ENCODE data around the gene CEBPA.

Gene CEBPA

GRCh38 chr19:33286899-33287298 lies 15.4 kb downstream of the CEBPA start:
- no peak for DNase-seq

DNA sequence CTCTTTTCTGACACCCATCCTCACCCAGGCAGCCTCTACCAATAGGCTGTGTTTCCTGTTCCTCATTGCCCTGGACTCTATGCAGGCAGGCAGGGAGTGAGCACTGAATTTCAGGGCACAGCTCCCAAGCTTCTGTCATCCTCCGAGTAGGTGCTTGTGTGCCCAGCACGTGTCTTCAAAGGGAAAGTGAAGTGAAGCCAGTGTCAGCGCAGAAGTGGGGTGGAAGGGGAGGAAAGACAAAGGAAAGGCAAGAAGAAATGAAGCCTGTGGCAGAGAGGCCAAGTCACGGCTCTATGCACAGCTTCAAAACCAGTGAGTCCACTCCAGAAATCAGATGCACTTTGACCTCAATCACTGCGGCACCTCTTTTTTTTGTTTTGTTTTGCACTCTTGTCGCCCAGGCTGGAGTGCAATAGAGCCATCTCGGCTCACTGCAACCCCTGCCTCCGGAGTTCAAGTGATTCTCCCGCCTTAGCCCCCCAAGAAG lies 16.9 kb downstream of the CEBPA start:
- DNase-seq: no peak

GRCh38 chr19:33284756-33285155 lies 17.6 kb downstream of the CEBPA start:
- DNase-seq: no peak

DNA sequence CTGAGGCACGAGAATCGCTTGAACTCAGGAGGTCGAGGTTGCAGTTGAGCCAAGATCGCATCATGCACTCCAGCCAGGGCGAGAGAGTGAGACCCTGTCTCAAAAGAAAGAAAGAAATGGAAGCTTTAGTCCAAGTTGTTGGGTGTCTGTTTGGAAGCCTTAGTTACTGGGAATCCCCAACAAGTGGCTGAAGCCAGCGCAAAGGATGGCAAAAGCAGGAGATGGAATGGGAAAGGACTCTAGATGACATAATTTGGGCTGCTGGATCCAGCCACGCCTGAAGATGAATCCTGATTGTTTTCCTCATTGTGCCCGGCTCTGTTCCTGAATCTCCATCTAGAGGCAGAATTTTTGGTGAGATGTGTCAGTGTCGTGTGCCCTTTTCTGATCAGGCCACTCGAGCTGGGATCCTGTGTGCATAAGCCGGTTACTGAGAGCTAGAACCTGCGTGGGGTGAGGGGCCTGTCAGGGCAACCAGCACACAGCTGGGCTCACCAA lies 18.1 kb downstream of the CEBPA start:
- DNase-seq: no peak

DNA sequence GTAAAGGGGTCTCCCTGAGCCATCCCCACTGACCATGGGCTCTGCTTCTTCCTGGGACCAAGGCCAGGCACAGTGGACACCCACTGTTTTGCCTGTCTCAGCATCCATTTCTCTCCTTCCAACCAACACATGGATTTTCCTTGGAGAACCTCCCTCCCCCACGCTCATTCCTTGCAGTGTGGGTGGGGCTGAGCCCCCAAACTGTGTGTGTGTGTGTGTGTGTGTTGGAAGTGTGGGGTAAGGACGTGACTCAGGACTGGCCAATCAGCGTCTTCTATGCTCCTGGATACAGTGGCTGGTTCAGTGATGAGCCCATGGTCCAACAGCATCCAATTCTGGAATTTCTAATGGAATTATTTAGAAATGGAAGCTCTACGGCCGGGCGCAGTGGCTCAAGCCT lies 18.7 kb downstream of the CEBPA start:
- DNase-seq: no peak

GRCh38 chr19:33282036-33282671 lies 20.2 kb downstream of the CEBPA start:
- DNase-seq: no peak

DNA sequence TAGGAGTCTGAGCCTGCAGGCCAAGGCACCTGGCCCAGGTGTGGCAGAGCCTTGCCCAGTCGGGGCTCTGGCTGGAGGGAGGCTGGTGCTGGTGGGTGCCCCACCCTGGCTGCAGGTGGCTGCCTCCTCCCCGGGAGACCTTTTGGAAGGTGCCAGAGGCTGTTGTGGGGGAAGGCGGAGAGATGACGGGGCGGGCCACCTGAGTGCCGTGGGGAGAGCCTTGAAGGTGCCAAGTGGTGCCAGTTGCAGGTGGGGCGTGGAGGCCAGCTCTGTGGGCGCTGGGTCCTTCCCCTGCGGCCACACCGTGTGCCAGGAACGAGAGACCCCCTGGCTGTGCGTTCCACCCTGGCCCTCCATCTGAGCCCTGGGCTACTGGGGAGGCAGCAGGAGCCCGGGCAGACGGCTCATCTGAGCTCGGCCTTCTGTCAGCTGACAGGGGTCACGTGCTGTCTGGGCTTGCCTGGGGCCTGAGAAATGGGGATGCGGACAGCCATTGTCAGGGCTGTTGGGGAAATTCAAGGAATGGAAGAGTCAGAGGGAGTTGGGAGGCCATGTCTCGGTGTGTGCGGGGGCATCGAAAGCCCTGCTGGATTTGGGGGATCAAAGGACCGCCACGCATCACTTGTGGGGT lies 20.9 kb downstream of the CEBPA start:
- DNase-seq: no peak

DNA sequence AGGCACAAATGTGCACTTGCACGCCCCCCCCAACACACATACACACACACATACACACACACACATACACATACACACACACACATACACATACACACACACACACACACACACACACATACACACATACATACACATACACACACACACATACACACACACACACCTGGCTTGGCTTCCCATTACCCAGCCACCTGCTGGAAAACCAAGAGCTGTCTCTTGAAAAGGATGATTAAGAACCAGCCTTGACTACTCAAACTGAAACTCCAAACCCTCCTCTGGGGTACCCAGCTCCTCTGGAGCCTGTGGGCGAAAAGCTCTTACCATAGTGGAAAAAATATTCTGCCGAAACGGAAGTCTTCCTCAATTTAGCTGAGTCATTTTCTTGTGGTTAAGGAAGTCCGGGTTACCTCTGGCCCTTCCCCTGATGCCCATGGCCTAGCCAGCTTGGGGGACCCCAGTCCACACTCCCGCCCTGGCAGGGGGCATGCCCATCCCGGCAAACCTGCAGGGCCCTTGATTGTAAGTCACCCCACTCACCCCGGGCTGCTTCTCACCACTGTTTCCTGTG lies 21.9 kb downstream of the CEBPA start:
- DNase-seq: no peak

DNA sequence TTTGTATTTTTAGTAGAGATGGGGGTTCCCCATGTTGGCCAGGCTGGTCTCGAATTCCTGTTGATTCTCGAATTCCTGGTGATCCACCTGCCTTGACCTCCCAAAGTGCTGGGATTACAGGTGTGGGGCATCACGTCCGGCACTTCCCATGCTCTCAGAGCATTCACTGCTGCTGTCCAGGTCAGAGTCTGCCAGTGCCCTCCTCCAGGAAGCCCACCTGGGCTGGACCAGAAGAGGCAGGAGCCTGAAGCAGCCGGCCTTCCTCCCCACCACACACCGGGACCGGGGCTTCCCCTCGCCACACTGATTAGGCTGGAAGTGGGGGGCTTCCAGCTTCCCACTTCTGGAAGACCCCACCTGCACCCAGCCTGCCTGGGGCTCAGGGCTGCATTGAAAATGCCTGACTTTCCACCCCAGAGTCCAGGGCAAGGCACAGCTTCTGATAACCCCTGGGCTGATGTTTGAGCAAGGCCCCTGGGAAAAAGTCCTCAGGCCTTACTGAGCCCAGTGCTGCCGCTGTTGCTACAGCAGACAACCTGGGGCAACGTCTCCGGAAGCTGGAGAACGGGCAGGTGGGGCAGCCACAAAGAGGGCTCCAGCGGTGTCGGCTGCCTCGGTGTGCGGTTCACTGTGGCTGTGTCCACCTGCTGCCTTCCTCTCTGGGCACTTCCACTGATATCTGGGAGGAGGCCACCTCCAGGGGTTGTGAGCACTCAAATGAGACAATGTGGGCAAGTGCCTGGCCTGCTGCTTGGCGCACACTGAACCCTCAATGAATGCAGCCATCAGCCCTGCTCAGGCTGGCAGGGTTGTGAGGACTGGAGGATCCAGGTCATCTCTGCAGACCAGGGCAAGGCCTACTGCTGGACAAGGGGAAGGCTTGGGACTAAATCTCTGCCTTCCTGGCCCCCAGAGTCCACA lies 22.6 kb downstream of the CEBPA start:
- DNase-seq: no peak

GRCh38 chr19:33278403-33279269 lies 23.7 kb downstream of the CEBPA start:
- no peak for DNase-seq

DNA sequence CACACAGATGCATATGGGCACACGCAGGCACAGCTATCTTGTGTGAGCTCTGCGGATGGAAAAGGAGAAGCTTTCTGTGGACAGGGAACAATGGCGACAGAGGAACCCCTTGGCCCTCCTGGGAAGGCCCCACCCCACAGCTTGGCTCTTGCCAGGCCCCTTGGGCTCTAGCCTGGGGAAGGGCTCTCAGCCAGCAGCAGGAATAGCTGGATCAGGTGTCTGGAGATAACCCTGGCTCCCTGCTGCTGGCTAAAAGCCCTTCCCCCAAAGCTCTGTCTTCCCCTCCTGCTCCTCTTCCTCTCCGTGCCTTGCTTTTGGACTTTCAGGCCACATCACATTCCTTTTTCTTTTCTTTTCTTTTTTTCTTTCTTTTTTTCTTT lies 24.3 kb downstream of the CEBPA start:
- DNase-seq: no peak

GRCh38 chr19:33277434-33277833 lies 24.9 kb downstream of the CEBPA start:
- no peak for DNase-seq

GRCh38 chr19:33275933-33276619 lies 26.3 kb downstream of the CEBPA start:
- DNase-seq: no peak

DNA sequence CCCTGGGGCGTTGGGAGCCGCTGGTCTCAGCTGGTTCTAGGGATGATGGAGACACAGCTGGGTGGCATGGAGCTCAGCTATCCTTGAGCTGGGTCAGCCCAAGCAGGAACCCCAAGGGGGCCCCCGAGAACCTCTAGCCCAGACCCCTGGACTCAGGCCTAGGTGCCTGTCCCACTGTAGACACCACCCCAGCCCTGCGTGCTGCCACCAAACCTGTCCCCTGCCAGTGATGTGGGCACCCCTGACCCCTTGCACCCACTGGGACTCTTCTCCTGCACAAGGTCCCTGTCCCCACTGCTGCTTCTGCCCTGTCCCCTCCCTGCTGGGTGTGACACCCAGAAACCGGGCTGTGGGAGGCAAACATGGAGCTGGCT lies 26.8 kb downstream of the CEBPA start:
- no peak for DNase-seq

DNA sequence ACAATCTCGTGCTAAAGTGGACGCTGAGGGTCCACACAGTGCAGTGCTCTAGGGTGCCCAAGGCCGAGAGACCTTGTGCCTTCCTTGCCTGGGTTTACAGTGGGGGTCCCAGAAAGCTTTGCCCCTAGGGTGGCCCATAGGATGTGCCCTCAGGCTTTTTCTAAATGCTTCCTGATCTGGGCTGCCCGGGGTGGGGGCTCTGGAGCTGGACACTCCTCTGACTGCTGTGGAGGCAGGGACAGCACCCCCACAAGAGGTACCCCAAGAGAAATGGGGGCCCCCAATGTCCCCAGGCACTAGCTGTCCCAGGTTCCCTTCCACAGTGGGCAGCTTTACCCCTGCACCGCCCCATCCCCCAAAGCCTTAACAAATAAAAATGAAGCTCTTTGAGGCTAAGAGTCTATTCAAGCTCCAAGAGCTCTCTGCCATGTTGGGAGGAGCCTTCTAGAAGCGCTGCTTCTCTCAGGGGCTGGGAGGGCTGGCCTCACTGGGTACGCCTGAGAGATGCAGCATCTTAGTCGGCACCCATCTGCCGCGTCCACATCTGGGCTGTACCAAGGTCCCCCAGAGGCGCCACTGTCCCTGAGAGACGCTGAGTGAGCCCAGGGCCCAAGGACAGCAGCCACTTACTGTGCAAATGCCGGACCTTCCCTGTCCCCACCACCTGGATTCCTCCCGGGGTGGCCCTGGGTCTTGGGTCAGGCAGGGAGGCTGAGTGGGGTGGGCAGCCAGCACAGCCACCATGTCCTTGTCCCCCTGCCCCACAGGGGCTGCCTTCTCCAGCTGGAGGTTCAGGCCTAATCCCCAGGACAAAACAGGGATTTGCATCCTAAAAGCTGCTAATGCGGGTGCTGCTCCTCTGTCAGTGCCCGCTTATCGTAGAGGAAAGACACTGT lies 27.4 kb downstream of the CEBPA start:
- DNase-seq: no peak

DNA sequence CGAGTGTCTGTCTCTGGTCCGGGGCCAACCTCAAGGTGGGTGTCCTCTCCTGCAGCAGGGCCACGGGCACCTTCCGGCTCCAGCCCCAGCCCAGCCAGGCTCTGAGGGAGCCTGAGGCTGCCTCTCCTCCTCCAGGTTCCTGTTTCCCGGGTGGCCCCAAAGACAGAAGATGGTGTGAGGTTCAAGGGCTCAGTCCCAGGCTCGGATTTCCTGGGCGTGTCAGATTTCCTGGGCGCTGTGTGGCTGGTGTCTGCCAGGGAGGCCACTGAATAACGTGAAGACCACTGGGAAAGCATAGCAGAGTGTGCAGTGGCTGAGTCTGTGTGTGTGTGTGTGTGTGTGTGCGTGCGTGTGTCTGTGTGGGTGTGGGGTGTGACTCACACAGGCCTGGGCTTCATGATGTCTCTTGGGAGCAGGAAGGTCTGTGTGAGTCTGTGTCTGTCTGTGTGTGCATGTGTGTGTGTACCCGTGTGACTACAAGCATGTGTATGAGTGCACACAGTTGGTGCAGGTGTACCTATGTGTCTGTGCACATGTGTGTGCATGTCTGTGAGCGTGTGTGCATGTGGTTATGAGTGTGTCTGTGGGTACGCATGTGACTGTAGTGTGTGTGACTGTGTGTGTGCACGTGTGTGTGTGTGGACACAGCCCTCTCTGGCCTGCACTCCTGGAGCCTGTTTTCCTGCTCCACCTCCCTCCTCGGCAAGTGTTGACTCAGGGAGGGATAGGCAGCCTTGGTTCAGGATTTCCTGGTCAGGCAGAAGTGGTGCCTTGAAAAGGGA lies 28.3 kb downstream of the CEBPA start:
- no peak for DNase-seq

DNA sequence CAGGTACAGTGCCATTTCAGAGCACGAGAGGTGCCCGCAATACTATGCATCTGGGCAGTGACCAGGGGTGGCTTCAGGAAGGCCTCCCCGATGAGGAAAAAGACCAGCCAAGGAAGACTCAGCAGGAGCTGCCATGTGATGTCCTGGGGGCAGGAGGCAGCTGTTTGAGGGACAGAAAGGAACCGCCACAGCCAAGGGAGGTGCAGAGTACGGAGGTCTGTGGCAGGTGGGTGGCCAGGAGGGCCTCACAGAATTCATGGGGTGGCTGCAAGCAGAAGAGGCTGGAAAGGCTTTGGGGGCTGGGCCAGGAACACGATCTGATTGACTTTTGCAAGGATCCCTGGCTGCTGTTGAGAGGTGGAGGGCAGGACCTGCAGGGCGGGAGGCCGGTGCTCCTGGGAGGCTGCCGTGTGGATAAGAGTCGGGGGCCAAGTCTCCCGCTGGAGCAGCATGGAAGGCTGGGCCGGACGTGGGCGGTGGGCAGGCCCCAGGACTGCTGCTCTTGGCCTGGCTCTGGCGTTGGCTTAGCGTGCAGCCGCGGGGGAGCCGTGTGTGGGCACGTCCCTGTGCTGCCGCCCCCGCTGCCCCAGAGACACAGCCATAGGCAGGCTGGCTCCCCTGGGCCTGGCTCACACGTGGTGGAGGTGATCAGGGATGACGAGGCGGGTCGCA lies 29.1 kb downstream of the CEBPA start:
- DNase-seq: no peak

DNA sequence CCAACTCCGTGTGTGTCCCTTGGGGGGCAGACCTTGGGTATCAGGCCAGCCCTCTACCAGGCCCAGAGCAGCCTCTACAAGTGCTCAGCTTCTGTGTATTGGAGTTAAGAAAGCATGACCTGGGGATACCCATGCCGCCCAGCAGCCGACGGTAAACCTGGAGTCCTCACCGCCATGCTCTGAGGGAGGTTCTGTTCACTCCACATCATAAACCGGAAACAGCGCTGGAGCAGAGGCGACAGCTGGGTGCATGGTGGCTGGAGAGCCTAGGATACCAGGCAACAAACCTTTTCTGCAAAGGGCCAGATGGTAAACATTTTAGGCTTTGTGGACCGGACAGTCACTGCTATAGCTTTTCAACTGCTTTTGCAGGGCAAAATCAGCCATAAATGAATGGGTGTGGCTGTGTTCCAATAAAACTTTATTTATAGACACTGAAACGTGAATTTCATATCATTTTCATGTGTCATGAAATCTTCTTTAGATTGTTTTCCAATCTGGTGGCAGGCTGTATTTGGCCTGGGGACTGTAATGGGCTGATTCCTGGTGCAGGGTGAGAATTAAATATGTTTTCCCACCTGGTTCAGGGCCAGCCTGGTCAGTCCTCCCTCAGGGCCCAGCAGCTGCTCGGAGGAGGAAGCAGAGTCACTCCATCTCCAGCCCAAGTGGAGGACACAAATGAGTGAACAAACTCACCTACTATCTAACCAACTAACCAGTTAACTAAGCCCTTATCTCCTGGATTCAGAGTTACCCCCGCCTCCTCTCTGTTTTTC lies 30.9 kb downstream of the CEBPA start:
- DNase-seq: no peak

All from T-helper 9 cell (primary cell).